HG03139 (cell line): Measurements from ENCODE around the gene UBQLN4.

Experiments used
- ATAC-seq: cut with Tn5 transposase; IDR thresholded peaks from one replicate; pipeline ENCODE4 v1.9.1; 2021; ENCODE audit not compliant: unreplicated experiment

Gene UBQLN4

GRCh38 chr1:156053768-156054499 is at the start of gene UBQLN4:
Gene UBQLN4, minus strand, starts transcription at chr1:156053798. Its CDS starts 97 bp downstream, at chr1:156053701.
- ATAC-seq, result peak; percentile 43

GRCh38 chr1:156102633-156103511 is 49.3 kb upstream of the UBQLN4 start:
- ATAC-seq, result no peak

- ATAC-seq, result no peak
These were observed 48.3 kb upstream of the UBQLN4 start for GRCh38 chr1:156101880-156102279.

GRCh38 chr1:156100205-156100995 is 46.8 kb upstream of the UBQLN4 start:
- no peak for ATAC-seq

- ATAC-seq, result no peak
These were observed 45.7 kb upstream of the UBQLN4 start for GRCh38 chr1:156099282-156099681.

GRCh38 chr1:156098784-156099183 is 45.2 kb upstream of the UBQLN4 start:
- no peak for ATAC-seq

- ATAC-seq, result no peak
These were observed 44.0 kb upstream of the UBQLN4 start for GRCh38 chr1:156097499-156098178.

- no peak for ATAC-seq
These were observed 43.2 kb upstream of the UBQLN4 start for GRCh38 chr1:156096640-156097391.

- ATAC-seq, result no peak
These were observed 42.4 kb upstream of the UBQLN4 start for GRCh38 chr1:156095906-156096508.

GRCh38 chr1:156091610-156092009 is 38.0 kb upstream of the UBQLN4 start:
- no peak for ATAC-seq

GRCh38 chr1:156090840-156091188 is 37.2 kb upstream of the UBQLN4 start:
- peak; percentile 56 for ATAC-seq

GRCh38 chr1:156090138-156090839 is 36.7 kb upstream of the UBQLN4 start:
- no peak for ATAC-seq

- no peak for ATAC-seq
These were observed 36.1 kb upstream of the UBQLN4 start for GRCh38 chr1:156089704-156090103.

- ATAC-seq, result no peak
These were observed 32.7 kb upstream of the UBQLN4 start for GRCh38 chr1:156086256-156086662.

- ATAC-seq, result no peak
These were observed 30.5 kb upstream of the UBQLN4 start for GRCh38 chr1:156083800-156084790.

- ATAC-seq, result no peak
These were observed 28.9 kb upstream of the UBQLN4 start, which contains the start of gene MEX3A for GRCh38 chr1:156082309-156083091. Gene MEX3A, minus strand, starts transcription at chr1:156082465. Its CDS starts 467 bp downstream, at chr1:156081998.

- ATAC-seq, result no peak
These were observed 28.3 kb upstream of the UBQLN4 start for GRCh38 chr1:156081917-156082308.
